Liver (tissue), 3 donors: ENCODE data around the gene TGM3.

ENCODE experiments used
- ATF3 ChIP-seq: IDR thresholded peaks from 2 replicates; pipeline ENCODE4 v1.6.1; 2016; ENCODE audit warnings: antibody characterized with exemption
- CTCF ChIP-seq: fragments of 150-350 bp; IDR thresholded peaks from 2 replicates; pipeline ENCODE4 v1.5.1; 2017; ENCODE audit warnings: improper control_type of control experiment, low read depth, low read length; ENCODE audit not compliant: missing input control
- YY1 ChIP-seq: IDR thresholded peaks from 2 replicates; pipeline ENCODE4 v1.6.1; 2016; ENCODE audit warnings: antibody characterized with exemption, mild to moderate bottlenecking
- donor health status: healthy.
- donor health status: healthy.

GRCh38 chr20:2332711-2333110, 36.9 kb downstream of the TGM3 start:
- TF ChIP-seq CTCF (no peak), YY1 (no peak), ATF3 (no peak)
